Osteoblast (primary cell): ENCODE data around the gene ZFYVE27. TPM values are rescaled to one million over a fixed set of nuclear protein-coding genes. Genes with fewer than 3 reads are reported as not detected.

Experiments used
- DNase-seq: peaks from one replicate; pipeline ENCODE4 v3.0.0; 2011; ENCODE audit warnings: low spot score, mixed read lengths; ENCODE audit not compliant: insufficient read length; ENCODE audit errors: missing footprints
- H2AFZ ChIP-seq: 2 replicates; pipeline ENCODE4 v1.6.0; 2011; ENCODE audit warnings: mild to moderate bottlenecking, low read length
- H3K27ac ChIP-seq: 2 replicates; pipeline ENCODE4 v1.5.1; 2011; ENCODE audit warnings: mild to moderate bottlenecking, low read depth, low read length, moderate library complexity
- H3K27me3 ChIP-seq: 2 replicates; pipeline ENCODE4 v1.6.0; 2012; ENCODE audit warnings: mild to moderate bottlenecking, control low read depth, inconsistent platforms, low read length, moderate library complexity; ENCODE audit not compliant: insufficient read depth
- H3K36me3 ChIP-seq: 2 replicates; pipeline ENCODE4 v1.5.1; 2011; ENCODE audit warnings: mild to moderate bottlenecking, low read length, control low read depth, moderate library complexity; ENCODE audit not compliant: insufficient read depth
- H3K4me1 ChIP-seq: 2 replicates; pipeline ENCODE4 v1.5.1; 2011; ENCODE audit warnings: mild to moderate bottlenecking, low read length, control low read depth, moderate library complexity; ENCODE audit not compliant: insufficient read depth
- H3K4me2 ChIP-seq: 2 replicates; pipeline ENCODE4 v1.6.0; 2011; ENCODE audit warnings: mild to moderate bottlenecking, low read length; ENCODE audit not compliant: insufficient read depth
- H3K4me3 ChIP-seq: fragments of 200-600 bp; sonication (generic); 3 replicates; pipeline ENCODE4 v1.5.1; 2012; ENCODE audit warnings: mild to moderate bottlenecking, low read length, inconsistent platforms; ENCODE audit not compliant: insufficient read depth
- H3K79me2 ChIP-seq: 2 replicates; pipeline ENCODE4 v1.6.0; 2012; ENCODE audit warnings: mild to moderate bottlenecking, low read length, control low read depth, inconsistent platforms; ENCODE audit not compliant: insufficient read depth
- H3K9me3 ChIP-seq: 2 replicates; pipeline ENCODE4 v1.5.1; 2011; ENCODE audit warnings: low read depth, low read length, control low read depth
- H4K20me1 ChIP-seq: 2 replicates; pipeline ENCODE4 v1.6.0; 2012; ENCODE audit warnings: mild to moderate bottlenecking, low read length, control low read depth; ENCODE audit not compliant: insufficient read depth
- CTCF ChIP-seq: IDR thresholded peaks from 2 replicates; pipeline ENCODE4 v1.5.1; 2011; ENCODE audit warnings: mild to moderate bottlenecking, low read depth, low read length, moderate library complexity; ENCODE audit errors: extremely low read depth
- total RNA-seq: library from RNA; depleted of rRNA; stranded (reverse); fragments of >200 nt; gene quantifications from 2 replicates; pipeline ENCODE4 v1.2.3, GENCODE V29; 2012

The ZFYVE27 gene
- total RNA-seq, 1 donor: 19.9 TPM

DNA sequence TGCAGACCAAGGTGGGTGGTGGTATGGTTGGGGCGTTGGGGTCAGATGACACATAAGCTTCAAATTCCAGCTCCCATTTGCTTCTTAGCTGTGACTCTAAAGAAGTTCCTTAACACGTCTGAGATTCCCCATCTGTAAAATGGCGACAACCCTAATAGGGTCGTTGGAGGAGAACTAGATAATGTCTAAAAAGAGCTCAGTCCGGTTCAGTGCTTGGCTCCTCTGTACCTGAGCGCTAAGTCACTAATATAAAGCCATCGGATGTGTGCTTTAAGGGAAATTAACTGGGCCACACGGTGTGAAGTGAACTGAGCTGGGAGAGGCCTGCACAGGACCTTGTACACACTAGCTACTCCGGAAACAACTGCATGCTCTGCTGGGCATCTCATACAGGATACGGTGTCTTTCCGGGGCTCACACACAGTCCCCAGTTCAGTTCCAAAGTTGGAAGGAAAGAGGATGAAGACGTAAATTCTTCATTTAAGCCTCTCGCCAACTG, 476 bp upstream of the ZFYVE27 start:
- no peak for TF ChIP-seq CTCF
- Histone ChIP-seq H2AFZ (peak overlapping the region; percentile 98), H3K27ac (peak overlapping the region; percentile 12), H3K4me2 (peak overlapping the region; percentile 98), H3K4me1 (peaks cover 17% of the 10 kb centered on the region), H3K9me3 (no peaks in the 10 kb centered on the region), H3K79me2 (peaks cover 41% of the 10 kb centered on the region), H4K20me1 (peaks cover 20% of the 10 kb centered on the region), H3K4me3 (peak overlapping the region; percentile 99), H3K36me3 (peaks cover 22% of the 10 kb centered on the region), H3K27me3 (no peaks in the 10 kb centered on the region)
- DNase-seq: peak; percentile 23

- no peaks in the 10 kb centered on the region for H3K9me3 ChIP-seq
- DNase-seq: peak; percentile 58
- peak overlapping the region; percentile 93 for H3K27ac ChIP-seq
- H2AFZ ChIP-seq: peak overlapping the region; percentile 89
- H3K27me3 ChIP-seq: no peaks in the 10 kb centered on the region
- TF ChIP-seq CTCF: no peak
- peak overlapping the region; percentile 99 for H3K4me3 ChIP-seq
- peaks cover 24% of the 10 kb centered on the region for H4K20me1 ChIP-seq
- peaks cover 17% of the 10 kb centered on the region for H3K4me1 ChIP-seq
- peak overlapping the region; percentile 98 for H3K4me2 ChIP-seq
- peaks cover 50% of the 10 kb centered on the region for H3K79me2 ChIP-seq
- H3K36me3 ChIP-seq: peaks cover 29% of the 10 kb centered on the region
Measured at GRCh38 chr10:97737770-97738265, 890 bp downstream of the ZFYVE27 start.

DNA sequence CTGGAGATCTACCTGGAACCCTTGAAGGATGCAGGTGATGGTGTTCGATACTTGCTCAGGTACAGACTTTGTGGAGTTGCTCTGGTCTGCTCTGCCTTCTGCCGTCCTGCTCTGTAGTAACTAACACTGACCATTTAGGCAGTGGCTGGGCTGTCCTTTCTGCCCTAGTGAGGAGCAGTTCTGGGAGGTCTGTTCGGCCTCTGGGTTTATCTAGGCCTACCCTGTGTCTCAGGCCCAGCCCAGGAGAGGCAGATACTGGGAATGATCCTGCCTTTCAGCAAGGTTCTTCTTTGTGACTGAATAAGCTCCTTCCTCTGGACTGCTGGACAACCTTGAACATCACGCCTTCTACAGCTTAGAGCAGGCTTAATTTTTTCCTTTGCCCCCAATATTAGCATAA, 1.7 kb downstream of the ZFYVE27 start:
- Histone ChIP-seq H3K9me3 (no peaks in the 10 kb centered on the region), H3K4me3 (peak overlapping the region; percentile 99), H3K36me3 (peaks cover 37% of the 10 kb centered on the region), H3K27ac (peak overlapping the region; percentile 93), H2AFZ (no peak overlapping the region), H3K79me2 (peaks cover 58% of the 10 kb centered on the region), H3K27me3 (no peaks in the 10 kb centered on the region), H4K20me1 (peaks cover 29% of the 10 kb centered on the region), H3K4me2 (peak overlapping the region; percentile 98), H3K4me1 (peaks cover 17% of the 10 kb centered on the region)
- TF ChIP-seq CTCF: no peak
- peak; percentile 55 for DNase-seq

DNA sequence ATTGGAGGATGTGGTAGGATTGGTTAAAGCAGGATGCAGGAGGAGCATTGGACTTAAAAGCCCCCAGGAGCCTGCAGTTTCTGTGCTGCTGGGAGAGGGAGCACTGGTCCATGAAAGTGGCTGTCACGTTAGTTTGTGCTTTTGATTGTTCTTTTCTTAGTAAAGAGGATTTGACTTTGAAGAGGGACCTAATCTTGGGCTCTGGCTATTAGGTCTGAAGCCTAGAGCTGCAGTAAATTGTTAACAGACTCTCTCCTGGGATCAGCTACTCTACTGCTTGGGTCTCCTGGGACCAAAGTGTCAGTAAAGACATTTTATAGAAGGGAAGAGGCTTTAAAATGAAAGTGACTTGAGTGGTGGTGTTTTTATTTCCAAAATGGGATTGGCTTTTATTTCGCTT, 3.7 kb downstream of the ZFYVE27 start:
- Histone ChIP-seq H3K4me1 (peaks cover 17% of the 10 kb centered on the region), H3K4me2 (no peak overlapping the region), H3K27me3 (no peaks in the 10 kb centered on the region), H4K20me1 (peaks cover 33% of the 10 kb centered on the region), H3K27ac (no peak overlapping the region), H2AFZ (no peak overlapping the region), H3K4me3 (no peak overlapping the region), H3K36me3 (peaks cover 50% of the 10 kb centered on the region), H3K79me2 (peaks cover 72% of the 10 kb centered on the region), H3K9me3 (no peaks in the 10 kb centered on the region)
- DNase-seq: peak; percentile 8
- TF ChIP-seq CTCF: no peak
